ENCODE measurements around the gene ZNF107. TPM values are rescaled to one million over a fixed set of nuclear protein-coding genes. Genes with fewer than 3 reads are reported as not detected.

ZNF107 gene
- total and polyA plus RNA-seq, 2 of the 8 experiments (the other 6 are each of a cell fraction or from before 2014, with no cell fraction given) = 3.4 to 31.0 TPM

- TF ChIP-seq ATF2 (IDR thresholded peaks at IDR 0.05; ENCODE audit: low read length) = no peak
- TF ChIP-seq SIRT6 (IDR thresholded peaks at IDR 0.05; ENCODE audit: low read length) = no peak
- no peak for TF ChIP-seq CREB1 (IDR thresholded peaks at IDR 0.05)
These were observed 81.9 kb downstream of the ZNF107 start (continued) for GRCh38 chr7:64747802-64748201.
